Keratinocyte (primary cell): ENCODE measurements around the gene SMIM10L2A.

Experiments used
- EZH2 ChIP-seq: IDR thresholded peaks from one replicate; pipeline ENCODE4 v1.6.1; 2012; ENCODE audit warnings: inconsistent platforms, mild to moderate bottlenecking, low read length, moderate library complexity
- TF ChIP-seq, protein P1 (sequence below), 3 experiments: IDR thresholded peaks in 1 of 3; conservative IDR thresholded peaks in 1 of 3; optimal IDR thresholded peaks in 1 of 3; 2 replicates in 2 of 3; 3 replicates in 1 of 3; pipeline versions ENCODE3 to v1.5.1; 2011; ENCODE audit warnings: low read length in 3 of 3, mild to moderate bottlenecking in 3 of 3, moderate library complexity in 2 of 3, control low read depth in 1 of 3, inconsistent platforms in 1 of 3; ENCODE audit not compliant: insufficient read depth in 2 of 3; ENCODE audit errors: extremely low read depth in 1 of 3

DNA sequence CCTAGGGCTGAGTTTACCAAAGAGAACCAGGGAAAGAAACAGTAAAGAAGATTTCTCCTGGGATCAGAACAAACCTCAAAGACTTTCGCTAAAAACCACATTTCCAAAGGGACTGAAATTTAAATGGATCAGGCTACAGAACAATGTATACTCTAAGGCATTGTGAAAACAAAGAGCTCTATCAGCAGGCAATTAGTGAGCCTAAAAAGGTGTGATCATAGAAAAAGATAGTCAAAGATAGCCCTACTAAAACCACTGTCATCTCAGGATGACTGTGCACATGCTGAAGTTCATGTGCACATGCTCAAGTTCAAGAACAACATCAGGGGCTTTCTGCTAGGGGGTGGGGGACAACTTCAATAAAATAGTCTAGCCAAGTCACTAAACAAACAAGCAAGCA, 12.9 kb upstream of the SMIM10L2A start:
- TF ChIP-seq, protein P1, sequence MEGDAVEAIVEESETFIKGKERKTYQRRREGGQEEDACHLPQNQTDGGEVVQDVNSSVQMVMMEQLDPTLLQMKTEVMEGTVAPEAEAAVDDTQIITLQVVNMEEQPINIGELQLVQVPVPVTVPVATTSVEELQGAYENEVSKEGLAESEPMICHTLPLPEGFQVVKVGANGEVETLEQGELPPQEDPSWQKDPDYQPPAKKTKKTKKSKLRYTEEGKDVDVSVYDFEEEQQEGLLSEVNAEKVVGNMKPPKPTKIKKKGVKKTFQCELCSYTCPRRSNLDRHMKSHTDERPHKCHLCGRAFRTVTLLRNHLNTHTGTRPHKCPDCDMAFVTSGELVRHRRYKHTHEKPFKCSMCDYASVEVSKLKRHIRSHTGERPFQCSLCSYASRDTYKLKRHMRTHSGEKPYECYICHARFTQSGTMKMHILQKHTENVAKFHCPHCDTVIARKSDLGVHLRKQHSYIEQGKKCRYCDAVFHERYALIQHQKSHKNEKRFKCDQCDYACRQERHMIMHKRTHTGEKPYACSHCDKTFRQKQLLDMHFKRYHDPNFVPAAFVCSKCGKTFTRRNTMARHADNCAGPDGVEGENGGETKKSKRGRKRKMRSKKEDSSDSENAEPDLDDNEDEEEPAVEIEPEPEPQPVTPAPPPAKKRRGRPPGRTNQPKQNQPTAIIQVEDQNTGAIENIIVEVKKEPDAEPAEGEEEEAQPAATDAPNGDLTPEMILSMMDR (optimal IDR thresholded peaks at IDR 0.05 in 1 of 3, IDR thresholded peaks at IDR 0.05 in 1 of 3, conservative IDR thresholded peaks at IDR 0.05 in 1 of 3; ENCODE audit: extremely low read depth in 1 of 3, insufficient read depth in 2 of 3, low read length in 3 of 3) = no peak
- TF ChIP-seq EZH2 = no peak
